Astrocyte (in vitro differentiated cells and primary cell): Measurements from ENCODE around the gene ATP4B. TPM values are rescaled to one million over a fixed set of nuclear protein-coding genes. Genes with fewer than 3 reads are reported as not detected.

ENCODE experiments used
- DNase-seq: peaks from one replicate; pipeline ENCODE4 v3.0.0-alpha.2; 2010; ENCODE audit warnings: low read depth
- FAIRE-seq: peaks from 2 replicates; lab custom pipeline; 2011; peaks lifted over from hg19 to GRCh38; lab: Jason Lieb, UNC
- H2AFZ ChIP-seq: 2 replicates; pipeline ENCODE4 v1.6.0; 2012; ENCODE audit warnings: low read depth, low read length, inconsistent platforms
- H3K27ac ChIP-seq: 2 replicates; pipeline ENCODE4 v1.5.1; 2011; ENCODE audit warnings: low read depth, low read length, inconsistent platforms
- H3K27me3 ChIP-seq: 2 replicates; pipeline ENCODE4 v1.6.0; 2011; ENCODE audit warnings: low read length, inconsistent platforms; ENCODE audit not compliant: insufficient read depth
- H3K36me3 ChIP-seq: 2 replicates; pipeline ENCODE4 v1.5.1; 2011; ENCODE audit warnings: low read length, inconsistent platforms; ENCODE audit not compliant: insufficient read depth
- H3K4me1 ChIP-seq: 2 replicates; pipeline ENCODE4 v1.5.1; 2011; ENCODE audit warnings: low read length, inconsistent platforms; ENCODE audit not compliant: insufficient read depth
- H3K4me2 ChIP-seq: 2 replicates; pipeline ENCODE4 v1.6.0; 2012; ENCODE audit warnings: low read length, inconsistent platforms
- H3K4me3 ChIP-seq: 2 replicates; pipeline ENCODE4 v1.5.1; 2011; ENCODE audit warnings: low read depth, mild to moderate bottlenecking, low read length, inconsistent platforms; ENCODE audit not compliant: insufficient read depth
- H3K79me2 ChIP-seq: 2 replicates; pipeline ENCODE4 v1.6.0; 2012; ENCODE audit warnings: mild to moderate bottlenecking, low read length, inconsistent platforms; ENCODE audit not compliant: insufficient read depth
- H3K9ac ChIP-seq: 2 replicates; pipeline ENCODE4 v1.6.0; 2012; ENCODE audit warnings: mild to moderate bottlenecking, low read length, inconsistent platforms
- H3K9me3 ChIP-seq: 2 replicates; pipeline ENCODE4 v1.5.1; 2012; ENCODE audit warnings: low read depth, mild to moderate bottlenecking, low read length, inconsistent platforms; ENCODE audit not compliant: insufficient read depth
- H4K20me1 ChIP-seq: 2 replicates; pipeline ENCODE4 v1.6.0; 2012; ENCODE audit warnings: low read length, inconsistent platforms; ENCODE audit not compliant: insufficient read depth
- H3K27ac Mint-ChIP-seq: one replicate; pipeline ENCODE4 v1.8.0; 2021; ENCODE audit warnings: mild to moderate bottlenecking, mixed read lengths; ENCODE audit not compliant: unreplicated experiment
- H3K27me3 Mint-ChIP-seq: one replicate; pipeline ENCODE4 v1.8.0; 2021; ENCODE audit warnings: low read depth, mixed read lengths; ENCODE audit not compliant: unreplicated experiment
- H3K36me3 Mint-ChIP-seq: one replicate; pipeline ENCODE4 v1.8.0; 2021; ENCODE audit warnings: low read depth, mixed read lengths; ENCODE audit not compliant: unreplicated experiment
- H3K4me1 Mint-ChIP-seq: one replicate; pipeline ENCODE4 v1.8.0; 2021; ENCODE audit warnings: low read depth, mixed read lengths; ENCODE audit not compliant: unreplicated experiment
- H3K4me3 Mint-ChIP-seq: one replicate; pipeline ENCODE4 v1.8.0; 2021; ENCODE audit warnings: mild to moderate bottlenecking, moderate library complexity, mixed read lengths; ENCODE audit not compliant: unreplicated experiment
- H3K9me3 Mint-ChIP-seq: one replicate; pipeline ENCODE4 v1.8.0; 2021; ENCODE audit warnings: mild to moderate bottlenecking, mixed read lengths; ENCODE audit not compliant: unreplicated experiment
- CTCF ChIP-seq: IDR thresholded peaks from 2 replicates; pipeline ENCODE4 v1.5.1; 2011; ENCODE audit warnings: low read depth, mild to moderate bottlenecking, inconsistent platforms, low read length, moderate library complexity; ENCODE audit not compliant: insufficient read depth
- EZH2 ChIP-seq: IDR thresholded peaks from 2 replicates; pipeline ENCODE4 v1.6.1; 2012; ENCODE audit warnings: mild to moderate bottlenecking, low read length, inconsistent platforms; ENCODE audit not compliant: insufficient read depth
- total RNA-seq: library from RNA; stranded (reverse); gene quantifications from 2 replicates; pipeline ENCODE4 v1.2.1, GENCODE V29; 2021

Gene ATP4B
- total RNA-seq, 1 donor from 2014 or later, result not detected

- Histone ChIP-seq H3K36me3 (peaks cover 7% of the 10 kb centered on the region), H3K79me2 (peaks cover 99% of the 10 kb centered on the region), H3K27me3 (no peaks in the 10 kb centered on the region), H3K27ac (no peak overlapping the region), H4K20me1 (peaks cover 99% of the 10 kb centered on the region), H3K4me3 (no peak overlapping the region), H3K4me1 (no peaks in the 10 kb centered on the region), H3K9me3 (no peaks in the 10 kb centered on the region), H2AFZ (no peak overlapping the region), H3K4me2 (no peak overlapping the region), H3K9ac (no peak overlapping the region)
- DNase-seq (no peak), FAIRE-seq (no peak)
- Mint-ChIP-seq H3K27me3 (no peaks in the 10 kb centered on the region), H3K9me3 (peaks cover 7% of the 10 kb centered on the region), H3K27ac (no peak overlapping the region), H3K36me3 (peaks cover 29% of the 10 kb centered on the region), H3K4me3 (no peak overlapping the region), H3K4me1 (peaks cover 3% of the 10 kb centered on the region)
- no peak for TF ChIP-seq CTCF
- no peak for TF ChIP-seq EZH2
Observed at GRCh38 chr13:113604186-113604585, 53.8 kb downstream of the ATP4B start.

- no peak overlapping the region for H3K27ac ChIP-seq
- Mint-ChIP-seq H3K27me3 (no peaks in the 10 kb centered on the region), H3K4me1 (no peaks in the 10 kb centered on the region), H3K27ac (no peak overlapping the region), H3K9me3 (peaks cover 7% of the 10 kb centered on the region), H3K4me3 (peak overlapping the region; percentile 61), H3K36me3 (peaks cover 35% of the 10 kb centered on the region)
- peaks cover 10% of the 10 kb centered on the region for H3K36me3 ChIP-seq
- no peak overlapping the region for H3K4me3 ChIP-seq
- H4K20me1 ChIP-seq, result peaks cover 99% of the 10 kb centered on the region
- no peak for DNase-seq
- H3K4me1 ChIP-seq, result no peaks in the 10 kb centered on the region
- H3K9me3 ChIP-seq, result no peaks in the 10 kb centered on the region
- peaks cover 99% of the 10 kb centered on the region for H3K79me2 ChIP-seq
- FAIRE-seq, result no peak
- H3K27me3 ChIP-seq, result no peaks in the 10 kb centered on the region
- TF ChIP-seq CTCF (no peak), EZH2 (no peak)
- no peak overlapping the region for H3K4me2 ChIP-seq
- no peak overlapping the region for H2AFZ ChIP-seq
- H3K9ac ChIP-seq, result no peak overlapping the region
Observed at GRCh38 chr13:113603116-113603710, 54.8 kb downstream of the ATP4B start.

GRCh38 chr13:113602291-113602988 is 55.6 kb downstream of the ATP4B start:
- H3K36me3 Mint-ChIP-seq, result peaks cover 37% of the 10 kb centered on the region
- no peak for TF ChIP-seq EZH2
- no peak for TF ChIP-seq CTCF
- H3K27me3 Mint-ChIP-seq, result no peaks in the 10 kb centered on the region
- Histone ChIP-seq H3K4me3 (no peak overlapping the region), H3K79me2 (peaks cover 99% of the 10 kb centered on the region), H4K20me1 (peaks cover 95% of the 10 kb centered on the region), H3K9me3 (no peaks in the 10 kb centered on the region), H3K4me1 (no peaks in the 10 kb centered on the region), H2AFZ (no peak overlapping the region), H3K27me3 (no peaks in the 10 kb centered on the region), H3K4me2 (no peak overlapping the region), H3K9ac (no peak overlapping the region), H3K27ac (no peak overlapping the region), H3K36me3 (peaks cover 10% of the 10 kb centered on the region)
- H3K9me3 Mint-ChIP-seq, result peaks cover 7% of the 10 kb centered on the region
- FAIRE-seq, result no peak
- no peaks in the 10 kb centered on the region for H3K4me1 Mint-ChIP-seq
- no peak overlapping the region for H3K4me3 Mint-ChIP-seq
- no peak for DNase-seq
- no peak overlapping the region for H3K27ac Mint-ChIP-seq
